Measurements from ENCODE around the gene MEF2D. TPM values are rescaled to one million over a fixed set of nuclear protein-coding genes. Genes with fewer than 3 reads are reported as not detected.

MEF2D gene
- polyA plus RNA-seq, 5 donors: 20.3 to 38.1 (median 29.4) TPM

GRCh38 chr1:156525071-156525501 is 24.5 kb upstream of the MEF2D start:
- no peak for DNase-seq

GRCh38 chr1:156524481-156524869 is 23.9 kb upstream of the MEF2D start:
- DNase-seq: no peak

- DNase-seq: no peak
Observed at GRCh38 chr1:156523801-156524480, 23.4 kb upstream of the MEF2D start.

GRCh38 chr1:156522443-156522970 is 21.9 kb upstream of the MEF2D start:
- no peak for DNase-seq

- DNase-seq: no peak
Observed at GRCh38 chr1:156517748-156518147, 17.2 kb upstream of the MEF2D start.

GRCh38 chr1:156516821-156517220 is 16.2 kb upstream of the MEF2D start:
- DNase-seq: no peak

GRCh38 chr1:156515956-156516355 is 15.4 kb upstream of the MEF2D start:
- no peak for DNase-seq

- DNase-seq: peak; percentile 77
Observed at GRCh38 chr1:156513185-156513584, 12.6 kb upstream of the MEF2D start.

- no peak for DNase-seq
Observed at GRCh38 chr1:156511644-156512043, 11.1 kb upstream of the MEF2D start.

- DNase-seq: peak in 1 of 2 donors; percentile 41
Observed at GRCh38 chr1:156510709-156511108, 10.1 kb upstream of the MEF2D start.

- no peak for DNase-seq
Observed at GRCh38 chr1:156509424-156510034, 9.0 kb upstream of the MEF2D start.

GRCh38 chr1:156508955-156509234 is 8.3 kb upstream of the MEF2D start:
- no peak for DNase-seq

GRCh38 chr1:156508205-156508954 is 7.8 kb upstream of the MEF2D start:
- no peak for DNase-seq

- DNase-seq: no peak
Observed at GRCh38 chr1:156506450-156506849, 5.9 kb upstream of the MEF2D start.

- no peak for DNase-seq
Observed at GRCh38 chr1:156505679-156506298, 5.2 kb upstream of the MEF2D start.

GRCh38 chr1:156504821-156505678 is 4.5 kb upstream of the MEF2D start:
- DNase-seq: peak; percentile 99 to 100

GRCh38 chr1:156504438-156504813 is 3.9 kb upstream of the MEF2D start:
- DNase-seq: no peak

- DNase-seq: no peak
Observed at GRCh38 chr1:156503698-156504437, 3.3 kb upstream of the MEF2D start.

GRCh38 chr1:156502894-156503697 is 2.5 kb upstream of the MEF2D start:
- peak; percentile 78 for DNase-seq

GRCh38 chr1:156502391-156502893 is 1.9 kb upstream of the MEF2D start:
- DNase-seq: no peak
